IMR-90 (cell line): ENCODE data around the gene GATAD2A. TPM values are rescaled to one million over a fixed set of nuclear protein-coding genes. Genes with fewer than 3 reads are reported as not detected.

Experiments
- ATAC-seq: fragments of 200-7000 bp; cut with Tn5 transposase; 2 replicates; pipeline ENCODE4 v1.9.1; 2020; ENCODE audit warnings: low read depth, mild to moderate bottlenecking, moderate library complexity
- BruUV-seq: library from RNA; stranded (reverse); fragments of 400-500 nt; replicated peaks from 2 replicates; lab custom pipeline; 2021; lab: Mats Ljungman, UMichigan
- CTCF ChIA-PET: fragments of 300-600 bp; formaldehyde crosslinking; extraction: SDS; loops from one replicate; lab custom pipeline; 2021; ENCODE audit warnings: antibody characterized with exemption; lab: Yijun Ruan, JAX
- POLR2A ChIA-PET: fragments of 300-600 bp; sonication (Branson Sonifier 250); formaldehyde crosslinking; loops from one replicate; lab custom pipeline; 2022; ENCODE audit warnings: antibody characterized with exemption; ENCODE audit not compliant: unreplicated experiment; lab: Charles Lee
- DNase-seq: peaks from one replicate; pipeline ENCODE4 v3.0.0; 2013
- H2AFZ ChIP-seq: replicated peaks from 2 replicates; pipeline ENCODE3; 2013; ENCODE audit warnings: low read length, mild to moderate bottlenecking; ENCODE audit not compliant: poor library complexity
- H2AK5ac ChIP-seq: 2 replicates; pipeline ENCODE4 v1.6.1; 2013; ENCODE audit warnings: low read depth, low read length, inconsistent platforms
- H2AK9ac ChIP-seq: replicated peaks from 2 replicates; pipeline ENCODE3; 2013; ENCODE audit warnings: mild to moderate bottlenecking, low read depth, low read length, moderate library complexity; ENCODE audit not compliant: poor library complexity
- H2BK120ac ChIP-seq: 2 replicates; pipeline ENCODE4 v1.6.1; 2013; ENCODE audit warnings: low read depth, low read length, inconsistent platforms
- H2BK15ac ChIP-seq: 3 replicates; pipeline ENCODE4 v1.6.1; 2013; ENCODE audit warnings: low read depth, low read length, inconsistent platforms
- H2BK20ac ChIP-seq: 2 replicates; pipeline ENCODE4 v1.6.1; 2013; ENCODE audit warnings: low read depth, mild to moderate bottlenecking, inconsistent platforms, low read length, moderate library complexity
- H2BK5ac ChIP-seq: 2 replicates; pipeline ENCODE4 v1.6.1; 2013; ENCODE audit warnings: mild to moderate bottlenecking, low read depth, low read length, inconsistent platforms; ENCODE audit not compliant: poor library complexity, severe bottlenecking
- H3K14ac ChIP-seq: replicated peaks from 2 replicates; pipeline ENCODE4 v1.6.1; 2013; ENCODE audit warnings: low read depth, low read length, inconsistent platforms
- H3K18ac ChIP-seq: 2 replicates; pipeline ENCODE4 v1.6.1; 2013; ENCODE audit warnings: low read depth, low read length, control low read depth
- H3K23ac ChIP-seq: 2 replicates; pipeline ENCODE4 v1.6.1; 2013; ENCODE audit warnings: low read depth, low read length, inconsistent platforms
- H3K27ac ChIP-seq: 2 replicates; pipeline ENCODE4 v1.5.1; 2013; ENCODE audit warnings: mild to moderate bottlenecking, control low read depth, low read length; ENCODE audit not compliant: insufficient read depth
- H3K27me3 ChIP-seq: 2 replicates; pipeline ENCODE4 v1.6.1; 2013; ENCODE audit warnings: low read length; ENCODE audit not compliant: control insufficient read depth, insufficient read depth
- H3K36me3 ChIP-seq: 2 replicates; pipeline ENCODE4 v1.6.1; 2013; ENCODE audit warnings: low read length, mixed read lengths; ENCODE audit not compliant: control insufficient read depth, insufficient read depth
- H3K4ac ChIP-seq: 2 replicates; pipeline ENCODE4 v1.6.1; 2013; ENCODE audit warnings: low read depth, low read length, inconsistent platforms
- H3K4me1 ChIP-seq: 2 replicates; pipeline ENCODE4 v1.6.1; 2013; ENCODE audit warnings: low read length, mixed read lengths; ENCODE audit not compliant: control insufficient read depth, insufficient read depth
- H3K4me2 ChIP-seq: 2 replicates; pipeline ENCODE4 v1.6.1; 2013; ENCODE audit warnings: low read depth, mild to moderate bottlenecking, control low read depth, low read length, moderate library complexity
- H3K4me3 ChIP-seq: 2 replicates; pipeline ENCODE4 v1.5.1; 2013; ENCODE audit warnings: low read depth, mild to moderate bottlenecking, control low read depth, low read length, moderate library complexity; ENCODE audit not compliant: insufficient read depth
- H3K56ac ChIP-seq: 2 replicates; pipeline ENCODE4 v1.6.1; 2013; ENCODE audit warnings: low read length, inconsistent platforms; ENCODE audit not compliant: insufficient read depth; ENCODE audit errors: extremely low read depth
- H3K79me1 ChIP-seq, 2 experiments: 2 replicates each; pipeline ENCODE4 v1.6.1; 2013; ENCODE audit warnings: low read length in 2 of 2, inconsistent platforms in 1 of 2, low read depth in 1 of 2
- H3K9ac ChIP-seq: 2 replicates; pipeline ENCODE4 v1.6.1; 2013; ENCODE audit warnings: low read depth, low read length, control low read depth
- H3K9me1 ChIP-seq: 2 replicates; pipeline ENCODE4 v1.6.1; 2013; ENCODE audit warnings: low read length, inconsistent platforms; ENCODE audit not compliant: insufficient read depth
- H3K9me3 ChIP-seq: 2 replicates; pipeline ENCODE4 v1.6.1; 2013; ENCODE audit warnings: low read length; ENCODE audit not compliant: control insufficient read depth, insufficient read depth
- H4K20me1 ChIP-seq: 2 replicates; pipeline ENCODE4 v1.6.1; 2013; ENCODE audit warnings: low read length, inconsistent platforms; ENCODE audit not compliant: insufficient read depth
- H4K5ac ChIP-seq: 2 replicates; pipeline ENCODE4 v1.6.1; 2013; ENCODE audit warnings: mild to moderate bottlenecking, low read depth, low read length, control low read depth
- H4K8ac ChIP-seq, 2 experiments: 2 replicates each; pipeline ENCODE4 v1.6.1; 2013; ENCODE audit warnings: low read depth in 2 of 2, low read length in 2 of 2, control low read depth in 1 of 2, inconsistent platforms in 1 of 2
- H4K91ac ChIP-seq: 2 replicates; pipeline ENCODE4 v1.6.1; 2013; ENCODE audit warnings: low read depth, low read length, inconsistent platforms; ENCODE audit not compliant: insufficient read depth
- BHLHE40 ChIP-seq: fragments of 150-350 bp; IDR thresholded peaks from 2 replicates; pipeline ENCODE4 v1.6.1; 2016; ENCODE audit warnings: mild to moderate bottlenecking, low read depth, low read length
- CEBPB ChIP-seq: IDR thresholded peaks from 2 replicates; pipeline ENCODE4 v1.6.1; 2012; ENCODE audit warnings: low read depth, low read length, improper control_type of control experiment
- CHD1 ChIP-seq: IDR thresholded peaks from 2 replicates; pipeline ENCODE4 v1.6.1; 2012; ENCODE audit warnings: low read depth, low read length, improper control_type of control experiment
- FOS ChIP-seq: fragments of 150-350 bp; IDR thresholded peaks from 2 replicates; pipeline ENCODE4 v1.6.1; 2016; ENCODE audit warnings: low read depth, low read length
- MAFK ChIP-seq: IDR thresholded peaks from 2 replicates; pipeline ENCODE4 v1.6.1; 2012; ENCODE audit warnings: low read depth, low read length, improper control_type of control experiment
- RAD21 ChIP-seq: IDR thresholded peaks from 2 replicates; pipeline ENCODE4 v1.6.1; 2012; ENCODE audit warnings: low read length, improper control_type of control experiment
- RCOR1 ChIP-seq: IDR thresholded peaks from 2 replicates; pipeline ENCODE4 v1.6.1; 2012; ENCODE audit warnings: mild to moderate bottlenecking, low read length, improper control_type of control experiment; ENCODE audit not compliant: insufficient replicate concordance
- RFX5 ChIP-seq: IDR thresholded peaks from 2 replicates; pipeline ENCODE4 v1.8.0; 2012; ENCODE audit warnings: low read depth, mild to moderate bottlenecking, low read length, moderate library complexity
- WGBS, 2 experiments: methylation state at CpG; one replicate each; pipeline versions ENCODE4 v1.1.5 to v1.1.7; 2013; ENCODE audit warnings: missing lambda C conversion rate in 2 of 2; ENCODE audit not compliant: insufficient read length in 1 of 2; ENCODE audit errors: extremely low coverage in 2 of 2; 5-methylcytosine and 5-hydroxymethylcytosine counted together
- dilution Hi-C: fragments of 300-500 bp; cut with HindIII; formaldehyde crosslinking; loops from one replicate; pipeline ENCODE4 v1.14.3; 2018; ENCODE audit warnings: low sequenced_read_pairs; ENCODE audit not compliant: unreplicated experiment
- in situ Hi-C: fragments of 300-500 bp; cut with MboI; formaldehyde crosslinking; loops from 3 replicates; pipeline ENCODE4 v1.14.3; 2019; ENCODE audit warnings: low sequenced_read_pairs, inconsistent platforms, mixed read lengths
- intact Hi-C: fragments of 100-400 bp; cut with micrococcal nuclease; formaldehyde crosslinking; loops from 2 replicates; pipeline ENCODE4 v1.10.0; 2022
- polyA plus RNA-seq, 3 experiments: library from polyadenylated mRNA; depleted of rRNA; stranded (reverse); fragments of >200 nt; gene quantifications; 2 replicates each; pipeline ENCODE4 v1.2.3, GENCODE V29; 2012; ENCODE audit warnings: low replicate concordance in 1 of 3
- total RNA-seq: library from RNA; depleted of rRNA; stranded (reverse); fragments of >200 nt; gene quantifications from 2 replicates; pipeline ENCODE4 v1.2.3, GENCODE V29; 2012
- TF ChIP-seq, protein P1 (sequence below): conservative IDR thresholded peaks from 2 replicates; pipeline ENCODE4 v1.5.1; 2012; ENCODE audit warnings: mild to moderate bottlenecking, low read depth, low read length, improper control_type of control experiment

The GATAD2A gene
- total and polyA plus RNA-seq, 2 of the 4 experiments (the other 2 are of a cell fraction) = 23.5 to 33.2 TPM

DNA sequence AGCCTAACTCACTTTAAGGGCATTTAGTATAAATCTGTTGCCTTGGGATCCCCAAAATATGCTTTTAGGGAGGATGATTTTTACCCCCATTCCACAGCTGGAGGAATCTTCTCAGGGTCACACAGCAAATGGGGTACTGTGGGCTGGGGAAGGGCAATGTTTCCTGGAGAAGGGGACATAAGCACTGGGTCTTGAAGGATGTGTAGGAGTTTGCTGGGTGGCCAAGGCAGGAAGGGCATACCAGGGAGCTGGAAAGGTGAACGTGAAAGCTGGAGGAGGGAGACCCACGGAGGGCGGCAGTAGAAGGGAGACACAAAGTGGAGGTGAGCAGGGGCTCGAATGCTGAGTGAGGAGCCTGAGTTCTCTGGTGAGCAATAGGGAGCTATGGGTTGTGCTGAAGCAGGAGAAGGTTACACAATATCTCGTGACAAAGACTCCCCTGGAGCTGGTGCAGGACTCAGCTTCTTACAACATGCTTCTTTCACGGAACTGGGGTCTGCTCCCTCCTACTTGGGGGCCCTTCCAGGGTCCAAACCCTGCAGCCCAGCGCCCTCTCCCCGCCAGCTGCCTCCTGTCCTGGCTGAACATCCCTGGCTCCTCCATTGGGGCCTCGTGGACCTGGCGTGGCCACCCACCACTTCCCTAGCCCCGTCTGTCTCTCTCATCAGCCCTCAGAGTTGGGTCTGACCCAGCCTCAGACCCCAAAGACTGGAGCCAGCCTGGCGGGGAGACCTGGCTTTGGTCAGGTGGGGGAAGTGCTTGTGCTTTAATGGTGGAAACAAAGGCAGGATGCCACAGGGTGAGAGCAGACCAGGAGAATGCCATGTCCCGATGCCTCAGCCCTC is 143.7 kb downstream of the GATAD2A start:
- DNase-seq (peak; percentile 19), ATAC-seq (no peak)
- intact Hi-C loops (no loop called here), in situ Hi-C loops (loop anchor here (25.0 kb wide), 1 partner anchor 413 kb away; no protein-coding TSS in a partner anchor), dilution Hi-C loops (no loop called here)
- no peak overlapping the region for H4K8ac ChIP-seq
- H2BK120ac ChIP-seq = no peak overlapping the region
- H4K20me1 ChIP-seq = no peaks in the 10 kb centered on the region; the same call in 1 of the 2 replicates
- no peak overlapping the region for H2AK9ac ChIP-seq
- no peak overlapping the region for H3K56ac ChIP-seq
- no peak overlapping the region for H3K9ac ChIP-seq
- H3K9me1 ChIP-seq = no peaks in the 10 kb centered on the region
- BruUV-seq = no TSS peak
- no peak overlapping the region for H3K4me3 ChIP-seq
- H2AK5ac ChIP-seq = no peak overlapping the region
- WGBS, 2 experiments = 60% methylated on average over 1 of the region's 13 CpGs; no CpG with 5 or more reads in 1 of the 2 experiments
- no peak overlapping the region for H3K14ac ChIP-seq
- H2BK5ac ChIP-seq = no peak overlapping the region
- no peaks in the 10 kb centered on the region for H3K9me3 ChIP-seq
- no peaks in the 10 kb centered on the region for H3K79me1 ChIP-seq
- no peak for TF ChIP-seq MAFK
- peak; percentile 74 for TF ChIP-seq CEBPB
- TF ChIP-seq FOS = no peak
- TF ChIP-seq RAD21 = no peak
- TF ChIP-seq, protein P1, sequence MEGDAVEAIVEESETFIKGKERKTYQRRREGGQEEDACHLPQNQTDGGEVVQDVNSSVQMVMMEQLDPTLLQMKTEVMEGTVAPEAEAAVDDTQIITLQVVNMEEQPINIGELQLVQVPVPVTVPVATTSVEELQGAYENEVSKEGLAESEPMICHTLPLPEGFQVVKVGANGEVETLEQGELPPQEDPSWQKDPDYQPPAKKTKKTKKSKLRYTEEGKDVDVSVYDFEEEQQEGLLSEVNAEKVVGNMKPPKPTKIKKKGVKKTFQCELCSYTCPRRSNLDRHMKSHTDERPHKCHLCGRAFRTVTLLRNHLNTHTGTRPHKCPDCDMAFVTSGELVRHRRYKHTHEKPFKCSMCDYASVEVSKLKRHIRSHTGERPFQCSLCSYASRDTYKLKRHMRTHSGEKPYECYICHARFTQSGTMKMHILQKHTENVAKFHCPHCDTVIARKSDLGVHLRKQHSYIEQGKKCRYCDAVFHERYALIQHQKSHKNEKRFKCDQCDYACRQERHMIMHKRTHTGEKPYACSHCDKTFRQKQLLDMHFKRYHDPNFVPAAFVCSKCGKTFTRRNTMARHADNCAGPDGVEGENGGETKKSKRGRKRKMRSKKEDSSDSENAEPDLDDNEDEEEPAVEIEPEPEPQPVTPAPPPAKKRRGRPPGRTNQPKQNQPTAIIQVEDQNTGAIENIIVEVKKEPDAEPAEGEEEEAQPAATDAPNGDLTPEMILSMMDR = no peak
- peak; percentile 39; the same call in 1 of the 2 replicates for TF ChIP-seq BHLHE40
- TF ChIP-seq RFX5 = no peak
- TF ChIP-seq RCOR1 = no peak
- no peak for TF ChIP-seq CHD1
- no peak overlapping the region for H3K27ac ChIP-seq
- H3K4ac ChIP-seq = no peak overlapping the region
- ChIA-PET CTCF (no interaction called here), POLR2A (no interaction called here)
- H2AFZ ChIP-seq = peak overlapping the region; percentile 72
- no peak overlapping the region for H4K5ac ChIP-seq
- H3K23ac ChIP-seq = no peak overlapping the region
- H3K4me2 ChIP-seq = no peak overlapping the region
- no peaks in the 10 kb centered on the region for H3K36me3 ChIP-seq
- no peak overlapping the region for H2BK20ac ChIP-seq
- H3K18ac ChIP-seq = no peak overlapping the region
- no peaks in the 10 kb centered on the region for H3K4me1 ChIP-seq
- H2BK15ac ChIP-seq = no peak overlapping the region
- peaks cover 12% of the 10 kb centered on the region; the same call in 1 of the 2 replicates for H3K27me3 ChIP-seq
- no peak overlapping the region for H4K91ac ChIP-seq
